Medulla oblongata (tissue), 1 donor: ENCODE data around the gene ATRNL1.

Experiments
- DNase-seq: peaks from one replicate; pipeline ENCODE4 v3.0.0-alpha.2; 2015; ENCODE audit errors: extremely low spot score

Gene ATRNL1

DNA sequence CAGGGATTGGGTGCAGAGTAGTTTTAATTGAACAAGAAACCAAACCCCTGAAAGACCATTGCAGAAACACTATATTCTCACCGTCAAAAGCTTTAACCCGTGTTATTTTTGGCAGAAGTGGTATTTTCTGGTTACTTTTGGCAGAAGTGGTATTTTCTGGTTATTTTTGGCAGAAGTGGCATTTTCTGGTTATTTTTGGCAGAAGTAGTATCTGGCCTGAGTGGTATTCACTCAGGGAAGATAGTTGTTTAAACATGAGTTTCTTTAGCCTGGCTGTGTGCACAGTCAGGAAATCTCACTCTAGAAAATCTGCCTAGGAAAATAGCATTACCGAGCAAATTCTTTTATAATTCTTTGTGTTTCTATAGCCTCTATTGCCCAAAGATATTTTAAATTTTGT, 857.2 kb downstream of the ATRNL1 start:
- DNase-seq, result no peak

GRCh38 chr10:115951242-115951641, 858.1 kb downstream of the ATRNL1 start:
- no peak for DNase-seq

GRCh38 chr10:115953281-115953680, 860.1 kb downstream of the ATRNL1 start:
- no peak for DNase-seq

DNA sequence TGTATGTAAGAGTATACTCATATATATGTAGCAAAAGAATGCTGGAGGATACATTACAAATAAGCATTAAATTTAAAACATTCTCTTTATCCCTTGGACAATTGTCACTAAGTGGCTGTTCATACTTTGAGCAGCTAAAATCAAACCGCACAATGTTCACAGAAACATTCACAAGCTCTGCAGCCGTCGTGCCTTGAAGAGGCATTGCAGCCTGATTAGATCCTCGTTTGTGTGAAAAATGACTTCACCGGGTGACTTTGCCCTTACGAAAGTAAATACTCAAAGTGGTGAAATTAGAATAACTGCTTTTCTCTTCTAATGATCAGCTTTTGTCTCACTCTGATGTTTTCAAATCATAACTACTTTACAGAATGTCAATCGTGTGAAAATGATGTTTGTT, 860.8 kb downstream of the ATRNL1 start:
- no peak for DNase-seq

DNA sequence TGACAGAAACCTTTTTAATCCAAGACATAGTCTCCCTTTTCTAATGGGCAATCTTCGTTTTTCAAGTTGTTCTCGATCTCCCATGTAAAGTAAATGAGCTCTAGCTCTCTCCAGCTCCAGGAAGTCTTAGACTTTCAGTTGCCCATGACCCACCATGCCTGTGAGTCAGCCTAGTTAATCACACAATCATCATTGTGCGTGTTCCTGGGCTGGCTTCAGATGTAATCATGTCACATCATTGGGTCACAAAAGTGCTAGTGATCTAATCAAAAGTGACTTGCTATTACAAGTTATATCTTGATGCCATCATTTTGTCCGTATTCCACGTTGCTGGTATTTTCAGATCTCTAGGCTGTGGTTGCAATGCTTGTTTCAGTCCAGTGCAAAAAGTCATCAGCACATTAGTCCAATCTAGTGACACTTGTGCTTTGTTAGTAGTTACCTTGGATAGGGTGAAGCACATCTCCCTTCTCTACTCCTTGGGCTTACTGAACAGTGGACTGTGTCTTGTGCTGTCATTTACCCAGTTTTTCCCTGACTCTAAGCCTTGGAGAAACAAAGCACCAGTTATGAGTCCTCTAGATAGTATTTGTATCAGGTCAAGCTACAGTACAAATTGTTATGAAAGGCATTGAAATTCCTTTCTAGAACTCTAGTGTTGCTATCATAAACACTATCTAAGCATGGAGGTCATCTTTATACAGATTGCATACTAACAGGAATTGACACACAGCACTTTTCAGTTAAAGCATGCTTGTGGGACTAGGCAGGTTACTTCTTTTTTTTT, 863.3 kb downstream of the ATRNL1 start:
- DNase-seq, result no peak

DNA sequence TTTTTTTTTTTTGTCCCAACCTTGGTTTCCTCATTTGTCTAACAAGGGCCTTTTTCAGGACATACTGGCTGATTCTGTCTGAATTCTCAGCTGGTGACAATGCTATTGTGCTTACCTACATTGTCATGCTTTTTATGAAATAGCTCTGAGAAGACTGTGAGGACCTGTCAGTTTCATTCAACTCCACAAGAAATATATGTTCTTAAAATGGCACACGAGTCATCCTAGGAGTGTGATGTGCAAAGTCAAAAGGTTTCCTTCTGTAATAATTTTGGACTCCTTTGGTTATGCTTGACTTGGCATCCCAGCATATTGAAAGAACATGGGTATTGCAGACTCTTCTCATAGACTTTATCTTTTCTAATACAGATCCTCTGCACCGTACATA, 863.8 kb downstream of the ATRNL1 start:
- no peak for DNase-seq

DNA sequence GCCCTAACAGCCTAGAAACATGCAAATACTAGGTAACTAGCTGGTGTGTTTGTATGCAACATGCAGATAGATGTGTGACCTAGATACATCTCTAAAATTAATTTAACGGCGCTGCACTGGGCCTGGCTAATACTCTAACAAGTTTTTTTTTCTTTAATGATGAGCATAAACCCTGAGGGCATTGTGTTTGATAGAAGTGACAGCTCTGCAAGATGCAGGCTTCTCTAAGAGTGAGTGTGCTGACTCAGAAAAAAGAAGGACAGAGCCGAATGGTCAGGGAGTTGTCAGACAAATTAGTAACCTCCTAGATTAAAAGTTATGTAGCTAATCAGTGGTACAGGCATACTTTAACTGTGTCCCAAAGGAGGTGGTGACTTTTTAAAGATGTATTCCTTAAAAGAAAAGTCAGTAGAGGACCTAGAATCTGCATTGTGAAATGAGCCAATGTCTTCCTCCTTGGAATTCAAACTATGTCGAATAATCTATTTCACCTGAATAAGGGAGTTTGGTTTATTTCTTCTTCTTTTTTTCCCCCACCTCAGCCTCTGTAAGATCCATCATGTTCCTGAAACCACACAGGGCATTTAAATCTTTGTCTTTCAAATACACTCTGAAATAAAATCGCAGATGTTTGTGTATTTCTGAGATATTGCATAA, 864.7 kb downstream of the ATRNL1 start:
- no peak for DNase-seq

DNA sequence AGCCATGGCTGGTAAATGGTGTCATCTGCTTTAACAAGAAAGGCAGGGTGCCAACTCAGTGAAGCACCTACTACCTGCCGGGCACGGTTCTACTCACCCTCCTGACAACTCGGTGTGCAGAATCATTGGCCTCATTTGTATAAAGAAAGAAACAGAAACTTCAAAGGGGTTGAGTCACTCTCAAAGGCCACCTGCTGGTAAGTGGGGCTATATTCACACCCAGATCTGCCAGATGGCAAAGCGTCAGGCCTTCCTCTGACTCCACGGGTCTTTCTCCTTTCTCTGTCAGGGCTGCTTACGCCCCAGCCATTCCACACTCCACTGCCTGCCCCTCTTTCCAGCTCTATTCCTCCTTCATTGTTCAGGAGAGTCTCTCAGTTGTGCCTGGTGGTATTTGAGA, 870.7 kb downstream of the ATRNL1 start:
- no peak for DNase-seq

GRCh38 chr10:115964827-115965226, 871.7 kb downstream of the ATRNL1 start:
- DNase-seq, result no peak

GRCh38 chr10:115965376-115965775, 872.2 kb downstream of the ATRNL1 start:
- DNase-seq, result no peak

- no peak for DNase-seq
Observed at GRCh38 chr10:115968236-115968635, 875.1 kb downstream of the ATRNL1 start.

- DNase-seq, result no peak
Observed at GRCh38 chr10:115969591-115969990, 876.4 kb downstream of the ATRNL1 start.

GRCh38 chr10:115971921-115972320, 878.8 kb downstream of the ATRNL1 start:
- DNase-seq, result no peak

DNA sequence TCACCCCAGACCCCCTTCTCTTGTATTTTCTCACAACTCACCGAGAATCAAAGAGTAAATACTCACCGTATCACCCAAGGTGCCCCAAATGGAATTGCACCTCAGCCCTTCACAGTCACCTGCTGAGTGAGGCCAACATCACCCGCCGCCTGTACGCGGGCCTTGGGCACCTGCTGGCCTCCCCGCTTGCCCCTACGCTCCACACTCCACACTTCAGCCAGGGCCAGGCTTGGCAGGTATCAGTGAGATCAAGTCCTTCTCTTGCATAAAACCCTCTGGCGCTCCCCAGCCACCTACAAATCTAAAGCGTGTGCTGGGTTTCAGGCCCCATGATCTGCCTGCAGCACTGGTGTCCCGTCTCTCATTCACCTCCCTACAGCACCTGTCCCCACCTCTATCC, 879.3 kb downstream of the ATRNL1 start:
- DNase-seq, result no peak

GRCh38 chr10:115974351-115974750, 881.2 kb downstream of the ATRNL1 start:
- DNase-seq, result no peak

- no peak for DNase-seq
Observed at GRCh38 chr10:115974816-115975430, 881.8 kb downstream of the ATRNL1 start.

GRCh38 chr10:115975506-115975905, 882.3 kb downstream of the ATRNL1 start:
- DNase-seq, result no peak

DNA sequence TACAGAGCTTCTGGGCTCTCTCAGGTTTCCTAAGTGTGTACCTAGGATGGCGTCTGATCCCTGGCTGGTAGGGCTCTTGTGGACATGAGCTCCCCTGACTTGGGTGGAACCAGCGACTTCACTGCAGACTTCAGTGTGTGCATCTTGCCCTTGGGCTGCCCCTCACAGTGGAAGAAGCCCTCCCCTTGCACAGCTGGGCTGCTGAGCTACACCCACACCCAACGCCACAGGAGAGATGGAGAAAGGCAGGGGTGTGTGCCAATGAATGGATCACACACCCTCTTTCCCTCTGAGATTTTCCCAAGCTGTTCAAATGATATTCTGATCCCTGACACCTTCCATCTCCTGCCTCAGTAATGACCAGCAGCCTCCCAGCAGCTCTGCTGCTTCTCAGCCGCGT, 883.2 kb downstream of the ATRNL1 start:
- DNase-seq, result no peak

DNA sequence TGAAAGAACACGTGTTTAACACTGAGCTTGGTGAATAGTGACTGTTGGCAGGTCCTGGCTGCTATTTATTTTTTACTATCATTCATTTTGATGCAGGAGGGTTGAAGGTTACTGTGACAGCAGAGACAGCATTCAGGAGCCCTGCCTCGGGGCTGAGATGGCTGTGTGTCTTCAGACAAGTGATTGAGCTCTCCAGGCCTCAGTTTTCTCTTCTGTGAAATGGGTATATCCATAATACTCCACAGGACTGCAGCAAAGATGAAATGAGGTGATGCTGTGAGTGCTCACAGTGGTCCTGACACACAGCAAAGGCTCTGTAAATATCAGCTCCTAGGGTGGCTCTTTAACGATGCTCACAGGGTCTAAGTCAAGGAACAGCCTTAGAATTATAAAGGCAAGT, 884.7 kb downstream of the ATRNL1 start:
- DNase-seq, result no peak

- no peak for DNase-seq
Observed at GRCh38 chr10:115979576-115979975, 886.4 kb downstream of the ATRNL1 start.

GRCh38 chr10:115980470-115980869, 887.3 kb downstream of the ATRNL1 start:
- DNase-seq, result no peak

- DNase-seq, result no peak
Observed at GRCh38 chr10:115981081-115981480, 887.9 kb downstream of the ATRNL1 start.

DNA sequence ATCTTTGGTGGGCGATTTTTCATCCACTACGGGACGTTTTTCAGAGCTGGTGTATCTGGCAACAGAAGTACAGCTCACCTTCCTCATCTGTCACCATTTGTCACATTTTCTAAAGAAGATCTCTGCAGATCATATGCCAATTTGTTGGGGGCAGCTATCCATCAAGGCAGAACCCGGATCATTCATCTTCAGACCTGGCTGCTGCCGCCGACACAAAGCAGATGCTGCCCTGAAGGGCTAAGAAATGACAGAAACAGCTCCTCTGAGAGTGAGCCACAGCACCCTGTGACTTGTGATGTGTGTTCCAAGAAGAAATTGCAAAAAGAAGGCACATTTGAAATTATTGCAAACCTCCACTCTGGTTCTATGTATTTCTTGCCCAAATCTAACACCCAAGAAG, 888.9 kb downstream of the ATRNL1 start:
- DNase-seq, result no peak
